ENCODE data around the gene FOXO3.

Gene FOXO3

GRCh38 chr6:108596956-108597355, 36.2 kb downstream of the FOXO3 start:
- no peak for DNase-seq (ENCODE audit: low spot score)

- DNase-seq (ENCODE audit: low spot score), result no peak
These were observed 37.0 kb downstream of the FOXO3 start for GRCh38 chr6:108597572-108598304.

- DNase-seq (ENCODE audit: low spot score), result no peak
These were observed 37.7 kb downstream of the FOXO3 start for GRCh38 chr6:108598305-108598863.

GRCh38 chr6:108604156-108604555, 43.4 kb downstream of the FOXO3 start:
- no peak for DNase-seq (ENCODE audit: low spot score)

GRCh38 chr6:108606250-108606690, 45.6 kb downstream of the FOXO3 start:
- no peak for DNase-seq (ENCODE audit: low spot score)

- DNase-seq (ENCODE audit: low spot score), result no peak
These were observed 47.9 kb downstream of the FOXO3 start for GRCh38 chr6:108608453-108609275.

GRCh38 chr6:108609276-108609769, 48.6 kb downstream of the FOXO3 start:
- no peak for DNase-seq (ENCODE audit: low spot score)

GRCh38 chr6:108610270-108610839, 49.6 kb downstream of the FOXO3 start:
- no peak for DNase-seq (ENCODE audit: low spot score)

- no peak for DNase-seq (ENCODE audit: low spot score)
These were observed 50.4 kb downstream of the FOXO3 start for GRCh38 chr6:108610957-108611586.

GRCh38 chr6:108612852-108613251, 52.1 kb downstream of the FOXO3 start:
- DNase-seq (ENCODE audit: low spot score), result no peak

- no peak for DNase-seq (ENCODE audit: low spot score)
These were observed 55.8 kb downstream of the FOXO3 start for GRCh38 chr6:108616544-108616943.

GRCh38 chr6:108616973-108617372, 56.3 kb downstream of the FOXO3 start:
- no peak for DNase-seq (ENCODE audit: low spot score)

- no peak for DNase-seq (ENCODE audit: low spot score)
These were observed 58.0 kb downstream of the FOXO3 start for GRCh38 chr6:108618623-108619152.

- no peak for DNase-seq (ENCODE audit: low spot score)
These were observed 58.9 kb downstream of the FOXO3 start for GRCh38 chr6:108619431-108620197.

GRCh38 chr6:108621117-108621516, 60.4 kb downstream of the FOXO3 start:
- DNase-seq (ENCODE audit: low spot score), result peak; percentile 28

GRCh38 chr6:108622641-108623298, 62.1 kb downstream of the FOXO3 start:
- DNase-seq (ENCODE audit: low spot score), result peak; percentile 64

- no peak for DNase-seq (ENCODE audit: low spot score)
These were observed 63.3 kb downstream of the FOXO3 start for GRCh38 chr6:108623995-108624394.

- DNase-seq (ENCODE audit: low spot score), result no peak
These were observed 64.9 kb downstream of the FOXO3 start for GRCh38 chr6:108625581-108625980.

- no peak for DNase-seq (ENCODE audit: low spot score)
These were observed 66.1 kb downstream of the FOXO3 start for GRCh38 chr6:108626777-108627176.

All from hepatic stellate cell (primary cell).